HG03457 (cell line): ENCODE measurements around the gene ZC3H6.
A peak's percentile ranks its signal among the peaks of the same experiment; 100 is the strongest.
"Not testable (repeated sequence)": the region's sequence is repeated elsewhere in the genome, so short reads cannot be mapped to it uniquely, and the experiment has no call there.

Experiments
- ATAC-seq: cut with Tn5 transposase; IDR thresholded peaks from one replicate; pipeline ENCODE4 v1.9.1; 2021; ENCODE audit warnings: moderate number of reproducible peaks; ENCODE audit not compliant: unreplicated experiment

The ZC3H6 gene

GRCh38 chr2:112275887-112276773 lies 733 bp downstream of the ZC3H6 start:
- ATAC-seq, result peak; percentile 33

- no peak for ATAC-seq
Observed at GRCh38 chr2:112276954-112277353, 1.6 kb downstream of the ZC3H6 start.

GRCh38 chr2:112277596-112278220 lies 2.3 kb downstream of the ZC3H6 start:
- ATAC-seq, result no peak

- not testable (repeated sequence) for ATAC-seq
Observed at GRCh38 chr2:112282066-112282465, 6.7 kb downstream of the ZC3H6 start.

- ATAC-seq, result not testable (repeated sequence)
Observed at GRCh38 chr2:112283535-112283934, 8.1 kb downstream of the ZC3H6 start.

- ATAC-seq, result no peak
Observed at GRCh38 chr2:112290088-112290487, 14.7 kb downstream of the ZC3H6 start.

- no peak for ATAC-seq
Observed at GRCh38 chr2:112290648-112291047, 15.3 kb downstream of the ZC3H6 start.

GRCh38 chr2:112293636-112294401 lies 18.4 kb downstream of the ZC3H6 start:
- ATAC-seq, result no peak

- ATAC-seq, result no peak
Observed at GRCh38 chr2:112295407-112296078, 20.1 kb downstream of the ZC3H6 start.

- no peak for ATAC-seq
Observed at GRCh38 chr2:112296407-112296806, 21.0 kb downstream of the ZC3H6 start.

GRCh38 chr2:112301171-112301584 lies 25.8 kb downstream of the ZC3H6 start:
- no peak for ATAC-seq

GRCh38 chr2:112301973-112302372 lies 26.6 kb downstream of the ZC3H6 start:
- no peak for ATAC-seq

- ATAC-seq, result no peak
Observed at GRCh38 chr2:112304298-112304941, 29.0 kb downstream of the ZC3H6 start.

GRCh38 chr2:112305132-112305531 lies 29.7 kb downstream of the ZC3H6 start:
- no peak for ATAC-seq

GRCh38 chr2:112310906-112311305 lies 35.5 kb downstream of the ZC3H6 start:
- no peak for ATAC-seq

GRCh38 chr2:112311932-112312331 lies 36.5 kb downstream of the ZC3H6 start:
- ATAC-seq, result no peak

GRCh38 chr2:112312821-112313220 lies 37.4 kb downstream of the ZC3H6 start:
- ATAC-seq, result no peak

- ATAC-seq, result no peak
Observed at GRCh38 chr2:112314856-112315255, 39.5 kb downstream of the ZC3H6 start.

- no peak for ATAC-seq
Observed at GRCh38 chr2:112317303-112318158, 42.1 kb downstream of the ZC3H6 start.

GRCh38 chr2:112318515-112318914 lies 43.1 kb downstream of the ZC3H6 start:
- ATAC-seq, result no peak
